HepG2 (cell line): Measurements from ENCODE around the gene ATP5F1E. TPM values are rescaled to one million over a fixed set of nuclear protein-coding genes. Genes with fewer than 3 reads are reported as not detected.
A peak's percentile ranks its signal among the peaks of the same experiment; 100 is the strongest.

Source experiments
- ATAC-seq: fragments of 200-7000 bp; cut with Tn5 transposase; 3 replicates; pipeline ENCODE4 v1.9.1; 2020; ENCODE audit warnings: mild to moderate bottlenecking, moderate library complexity
- BruUV-seq: library from RNA; stranded (reverse); fragments of 400-500 nt; replicated peaks from 2 replicates; lab custom pipeline; 2021; lab: Mats Ljungman, UMichigan
- CTCF ChIA-PET: fragments of 300-600 bp; formaldehyde crosslinking; extraction: SDS; loops from one replicate; lab custom pipeline; 2021; ENCODE audit warnings: low total read pairs, inconsistent platforms, low intra/inter-chr PET ratio; lab: Yijun Ruan, JAX
- POLR2A ChIA-PET: fragments of 350-600 bp; sonication (Branson Sonifier 250); formaldehyde crosslinking; loops from one replicate; lab custom pipeline; 2020; ENCODE audit warnings: antibody characterized with exemption, inconsistent platforms; lab: Yijun Ruan, JAX
- DNase-seq: peaks from one replicate; pipeline ENCODE4 v3.0.0-alpha.2; 2015; ENCODE audit warnings: low spot score
- FAIRE-seq: peaks from 3 replicates; lab custom pipeline; 2011; peaks lifted over from hg19 to GRCh38; lab: Jason Lieb, UNC
- H2AFZ ChIP-seq: one replicate; pipeline ENCODE4 v1.6.1; 2011; ENCODE audit warnings: low read length, inconsistent platforms
- H3K27ac ChIP-seq: fragments of 300-600 bp; 3 replicates; pipeline ENCODE4 v1.8.0; 2011; ENCODE audit warnings: mixed run types, mild to moderate bottlenecking, mixed read lengths, low read length, inconsistent platforms; ENCODE audit not compliant: insufficient read depth; ENCODE audit errors: extremely low read length
- H3K27me3 ChIP-seq, 2 experiments: fragments of 200-600 bp in 1 of 2; 2 replicates in 1 of 2; 3 replicates in 1 of 2; pipeline versions ENCODE4 v1.6.0 to v1.8.0; 2011; ENCODE audit warnings: low read length in 2 of 2, mild to moderate bottlenecking in 2 of 2, moderate library complexity in 2 of 2, inconsistent platforms in 1 of 2; ENCODE audit not compliant: insufficient read depth in 2 of 2, control insufficient read depth in 1 of 2
- H3K36me3 ChIP-seq, 2 experiments: fragments of 200-600 bp in 1 of 2; replicated peaks in 1 of 2; 2 replicates in 1 of 2; 3 replicates in 1 of 2; pipeline versions ENCODE4 v1.5.1 to v1.8.0; 2011; ENCODE audit warnings: low read length in 2 of 2, inconsistent platforms in 1 of 2; ENCODE audit not compliant: insufficient read depth in 2 of 2, control insufficient read depth in 1 of 2
- H3K4me1 ChIP-seq: 2 replicates; pipeline ENCODE4 v1.5.1; 2012; ENCODE audit warnings: low read length, inconsistent platforms; ENCODE audit not compliant: insufficient read depth
- H3K4me2 ChIP-seq: 2 replicates; pipeline ENCODE4 v1.6.0; 2011; ENCODE audit warnings: low read depth, low read length, inconsistent platforms
- H3K4me3 ChIP-seq, 3 experiments: fragments of 200-600 bp in 1 of 3; sonication (generic), shearing (Covaris generic) in 1 of 3; replicated peaks in 1 of 3; 2 replicates each; pipeline ENCODE4 v1.5.1; 2011 to 2016; ENCODE audit warnings: low read length in 3 of 3, inconsistent platforms in 2 of 3, low read depth in 2 of 3, mild to moderate bottlenecking in 2 of 3, control low read depth in 1 of 3, mixed read lengths in 1 of 3; ENCODE audit not compliant: insufficient read depth in 1 of 3
- H3K79me2 ChIP-seq: one replicate; pipeline ENCODE4 v1.6.1; 2011; ENCODE audit warnings: low read length, inconsistent platforms; ENCODE audit not compliant: insufficient read depth
- H3K9ac ChIP-seq: 2 replicates; pipeline ENCODE4 v1.6.0; 2011; ENCODE audit warnings: mild to moderate bottlenecking, low read depth, low read length, inconsistent platforms; ENCODE audit not compliant: insufficient read depth
- H3K9me3 ChIP-seq: 2 replicates; pipeline ENCODE4 v1.5.1; 2012; ENCODE audit warnings: mild to moderate bottlenecking, low read length
- H4K20me1 ChIP-seq: 2 replicates; pipeline ENCODE4 v1.6.0; 2011; ENCODE audit warnings: inconsistent platforms, mild to moderate bottlenecking, low read length, moderate library complexity; ENCODE audit not compliant: insufficient read depth
- AGO1 ChIP-seq: fragments of 200-400 bp; formaldehyde crosslinking; IDR thresholded peaks from 2 replicates; pipeline ENCODE4 v1.6.1; 2017; ENCODE audit warnings: mild to moderate bottlenecking, low read depth, low read length, moderate library complexity; ENCODE audit not compliant: poor library complexity, severe bottlenecking
- AGO2 ChIP-seq: fragments of 200-400 bp; formaldehyde crosslinking; optimal IDR thresholded peaks from 2 replicates; pipeline ENCODE3; 2017; ENCODE audit warnings: mild to moderate bottlenecking, low read depth, low read length, moderate library complexity
- ARHGAP35 ChIP-seq: sonication (generic); formaldehyde crosslinking; IDR thresholded peaks from 2 replicates; pipeline ENCODE4 v1.9.0; 2022; ENCODE audit warnings: mild to moderate bottlenecking, inconsistent platforms, moderate library complexity, missing genetic modification reagents, borderline replicate concordance
- CSRNP2 ChIP-seq: sonication (generic); formaldehyde crosslinking; conservative IDR thresholded peaks from 2 replicates; pipeline ENCODE4 v1.8.0; 2022; ENCODE audit warnings: low read depth, missing genetic modification reagents
- HNRNPLL ChIP-seq: fragments of 200-400 bp; formaldehyde crosslinking; IDR thresholded peaks from 2 replicates; pipeline ENCODE4 v1.6.1; 2017; ENCODE audit warnings: mild to moderate bottlenecking, low read depth, low read length; ENCODE audit not compliant: poor library complexity, severe bottlenecking
- KDM5B ChIP-seq: sonication (generic); formaldehyde crosslinking; IDR thresholded peaks from 2 replicates; pipeline ENCODE4 v1.4.0; 2020; ENCODE audit warnings: missing genetic modification reagents, mild to moderate bottlenecking, borderline replicate concordance
- PAF1 ChIP-seq: IDR thresholded peaks from 2 replicates; pipeline ENCODE4 v1.6.1; 2016; ENCODE audit warnings: missing genetic modification reagents, missing compliant biosample characterization
- POLR2AphosphoS5 ChIP-seq: IDR thresholded peaks from 2 replicates; pipeline ENCODE4 v1.6.1; 2012; ENCODE audit warnings: low read depth, low read length
- PPARG ChIP-seq: conservative IDR thresholded peaks from 2 replicates; pipeline ENCODE4 v1.6.1; 2016; ENCODE audit warnings: missing biosample characterization, missing genetic modification reagents
- RBFOX2 ChIP-seq: fragments of 200-400 bp; formaldehyde crosslinking; IDR thresholded peaks from 2 replicates; pipeline ENCODE4 v1.6.1; 2017; ENCODE audit warnings: low read depth, mild to moderate bottlenecking, low read length
- RBM22 ChIP-seq: fragments of 200-400 bp; formaldehyde crosslinking; optimal IDR thresholded peaks from 2 replicates; pipeline ENCODE3; 2017; ENCODE audit warnings: mild to moderate bottlenecking, low read length, moderate library complexity
- STAT6 ChIP-seq: sonication (generic); formaldehyde crosslinking; IDR thresholded peaks from 2 replicates; pipeline ENCODE4 v1.4.0; 2020; ENCODE audit warnings: missing genetic modification reagents, mild to moderate bottlenecking, borderline replicate concordance
- ZC3H13 ChIP-seq: sonication (generic); formaldehyde crosslinking; IDR thresholded peaks from 2 replicates; pipeline ENCODE4 v1.8.1; 2023; ENCODE audit warnings: mild to moderate bottlenecking, missing genetic modification reagents, moderate library complexity
- ZFX ChIP-seq: sonication (generic); formaldehyde crosslinking; IDR thresholded peaks from 2 replicates; pipeline ENCODE4 v1.4.0; 2020; ENCODE audit warnings: mild to moderate bottlenecking, low read depth, missing genetic modification reagents, moderate library complexity
- ZMYM3 ChIP-seq: sonication (generic); formaldehyde crosslinking; IDR thresholded peaks from 2 replicates; pipeline ENCODE4 v1.5.1; 2020; ENCODE audit warnings: mild to moderate bottlenecking, missing genetic modification reagents
- ZNF333 ChIP-seq: sonication (generic); formaldehyde crosslinking; IDR thresholded peaks from 2 replicates; pipeline ENCODE4 v1.4.0; 2020; ENCODE audit warnings: mild to moderate bottlenecking, missing genetic modification reagents, borderline replicate concordance
- ZNF547 ChIP-seq: sonication (generic); formaldehyde crosslinking; IDR thresholded peaks from 2 replicates; pipeline ENCODE4 v1.5.1; 2020; ENCODE audit warnings: mild to moderate bottlenecking, missing genetic modification reagents
- ZXDC ChIP-seq: sonication (generic); formaldehyde crosslinking; IDR thresholded peaks from 2 replicates; pipeline ENCODE4 v1.5.0; 2020; ENCODE audit warnings: mild to moderate bottlenecking, missing genetic modification reagents
- WGBS: methylation state at CpG from one replicate; pipeline ENCODE4 v1.1.6; 2017; ENCODE audit warnings: low lambda C conversion rate; 5-methylcytosine and 5-hydroxymethylcytosine counted together
- in situ Hi-C: cut with HindIII; loops from 2 replicates; pipeline ENCODE4 v1.10.0; 2017; ENCODE audit warnings: low pct_unique_long_range_greater_than_20kb; ENCODE audit not compliant: extremely low pct_ligation_motif_present
- intact Hi-C: fragments of 100-400 bp; cut with micrococcal nuclease; formaldehyde crosslinking; loops from one replicate; pipeline ENCODE4 v1.10.0; 2022; ENCODE audit not compliant: unreplicated experiment
- polyA plus RNA-seq, 8 experiments: library from polyadenylated mRNA; depleted of rRNA in 3 of 8; stranded (reverse) in 7 of 8; unstranded in 1 of 8; fragments of >200 nt; fragmentation: Illumina TruSeq in 4 of 8; extraction: Trizol in 4 of 8; gene quantifications; 2 replicates each; pipeline versions ENCODE4 v1.2.1 to v1.2.3, GENCODE V29; 2011 to 2016; ENCODE audit warnings: low read depth in 4 of 8, missing spikeins in 1 of 8, mixed read lengths in 1 of 8; ENCODE audit not compliant: insufficient read depth in 1 of 8
- total RNA-seq, 5 experiments: library from RNA; depleted of rRNA; stranded (reverse); fragments of >200 nt; fragmentation: Illumina TruSeq; extraction: Trizol; gene quantifications; 2 replicates each; pipeline ENCODE4 v1.2.3, GENCODE V29; 2016; ENCODE audit warnings: low read depth in 1 of 5

ATP5F1E gene
- total and polyA plus RNA-seq, 2 of the 13 experiments (the other 11 are each of a cell fraction or from before 2014, with no cell fraction given) = 121 to 134 TPM

- no peaks in the 10 kb centered on the region for H3K9me3 ChIP-seq
- H3K4me1 ChIP-seq = peaks cover 43% of the 10 kb centered on the region
- CTCF ChIA-PET = no interaction called here
- H4K20me1 ChIP-seq = peaks cover 11% of the 10 kb centered on the region; the same call in 1 of the 2 replicates
- no TSS peak for BruUV-seq
- no peak overlapping the region for H3K4me2 ChIP-seq
- ATAC-seq (no peak; the same call in 1 of the 3 replicates), DNase-seq (no peak), FAIRE-seq (no peak)
- H2AFZ ChIP-seq = no peak overlapping the region
- H3K4me3 ChIP-seq = no peak overlapping the region
- POLR2A ChIA-PET = interaction anchor here (1.0 to 1.4 kb wide), 2 partner anchors 8 to 13 kb away, joined by 6 read pairs; partner anchors contain the start of gene ATP5F1E
- intact Hi-C loops = no loop called here
- H3K27ac ChIP-seq = no peak overlapping the region
- in situ Hi-C loops = no loop called here
- no peaks in the 10 kb centered on the region for H3K27me3 ChIP-seq
- 98% methylated on average over 24 of the region's 24 CpGs for WGBS
- peaks cover 29 to 59% of the 10 kb centered on the region in 2 experiments for H3K36me3 ChIP-seq
- no peak overlapping the region for H3K9ac ChIP-seq
- peaks cover 40% of the 10 kb centered on the region for H3K79me2 ChIP-seq
- TF ChIP-seq HNRNPLL (peak; percentile 15), POLR2AphosphoS5 (0 out of 2 replicates have a peak, but pooled peaks have one; percentile 14), RBM22 (peak; percentile 79), PAF1 (peak; percentile 32), AGO1 (peak; percentile 58), ZFX (0 out of 2 replicates have a peak, but pooled peaks have one; percentile 1), ZMYM3 (CRISPR knock-in tag) (no peak), ARHGAP35 (CRISPR knock-in tag) (0 out of 2 replicates have a peak, but pooled peaks have one; percentile 26), CSRNP2 (CRISPR knock-in tag) (0 out of 2 replicates have a peak, but pooled peaks have one; percentile 1), ZXDC (CRISPR knock-in tag) (0 out of 2 replicates have a peak, but pooled peaks have one; percentile 55), ZC3H13 (CRISPR knock-in tag) (peak; percentile 56), STAT6 (CRISPR knock-in tag) (no peak), AGO2 (peak; percentile 96), RBFOX2 (peak; percentile 70), KDM5B (peak; percentile 53; the same call in 1 of the 2 replicates), ZNF333 (CRISPR knock-in tag) (0 out of 2 replicates have a peak, but pooled peaks have one; percentile 45), PPARG (CRISPR knock-in tag) (no peak), ZNF547 (no peak)
Observed at GRCh38 chr20:59024111-59024530, 8.0 kb downstream of the ATP5F1E start.
